BJ (cell line): ENCODE measurements around the gene CACNG3. TPM values are rescaled to one million over a fixed set of nuclear protein-coding genes. Genes with fewer than 3 reads are reported as not detected.

Experiments used
- CTCF ChIA-PET: fragments of 350-600 bp; formaldehyde crosslinking; extraction: SDS; loops from one replicate; lab custom pipeline; 2021; ENCODE audit warnings: antibody characterized with exemption, inconsistent platforms; lab: Yijun Ruan, JAX
- POLR2A ChIA-PET: fragments of 300-600 bp; sonication (Branson Sonifier 250); formaldehyde crosslinking; extraction: SDS; loops from one replicate; lab custom pipeline; 2021; ENCODE audit warnings: antibody characterized with exemption; lab: Charles Lee
- DNase-seq: peaks from one replicate; pipeline ENCODE4 v3.0.0-alpha.2; 2011; ENCODE audit warnings: low read depth
- H3K27me3 ChIP-seq: 2 replicates; pipeline ENCODE4 v1.6.0; 2011; ENCODE audit warnings: low read length; ENCODE audit not compliant: control insufficient read depth, insufficient read depth
- H3K36me3 ChIP-seq: 2 replicates; pipeline ENCODE4 v1.5.1; 2011; ENCODE audit warnings: low read length; ENCODE audit not compliant: control insufficient read depth, insufficient read depth
- H3K4me3 ChIP-seq: 2 replicates; pipeline ENCODE4 v1.5.1; 2011; ENCODE audit warnings: low read depth, mild to moderate bottlenecking, control low read depth, low read length
- polyA plus RNA-seq: library from polyadenylated mRNA; depleted of rRNA; stranded (reverse); fragments of >200 nt; gene quantifications from 2 replicates; pipeline ENCODE4 v1.2.3, GENCODE V29; 2011
- TF ChIP-seq, protein P1 (sequence below): IDR thresholded peaks from 2 replicates; pipeline ENCODE4 v1.5.1; 2011; ENCODE audit warnings: low read depth, mild to moderate bottlenecking, control low read depth, inconsistent platforms, low read length, moderate library complexity; ENCODE audit not compliant: insufficient read depth

CACNG3 gene
- polyA plus RNA-seq, 1 experiment = not detected

DNA sequence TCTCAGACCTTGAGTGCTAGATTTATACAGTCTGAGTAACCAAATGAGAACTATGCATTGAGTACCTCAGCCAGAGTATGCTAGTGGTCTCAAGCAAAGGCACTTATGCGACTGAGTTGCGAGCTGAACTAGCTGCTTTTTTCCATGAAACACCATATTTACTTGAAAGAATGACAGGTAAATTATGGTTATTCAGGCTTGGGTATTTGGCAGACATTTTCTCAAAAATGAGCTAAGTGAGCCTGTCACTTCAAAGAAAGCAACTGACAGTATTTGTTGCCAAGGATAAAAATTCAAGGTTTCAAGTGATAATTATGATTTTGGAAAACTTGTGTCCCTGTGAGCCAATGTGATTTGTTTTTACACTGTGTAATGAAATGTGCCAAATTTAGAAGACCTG lies 19.3 kb downstream of the CACNG3 start:
- no peak for DNase-seq
- H3K4me3 ChIP-seq = no peak overlapping the region
- ChIA-PET CTCF (no interaction called here), POLR2A (no interaction called here)
- H3K36me3 ChIP-seq = no peaks in the 10 kb centered on the region
- TF ChIP-seq, protein P1, sequence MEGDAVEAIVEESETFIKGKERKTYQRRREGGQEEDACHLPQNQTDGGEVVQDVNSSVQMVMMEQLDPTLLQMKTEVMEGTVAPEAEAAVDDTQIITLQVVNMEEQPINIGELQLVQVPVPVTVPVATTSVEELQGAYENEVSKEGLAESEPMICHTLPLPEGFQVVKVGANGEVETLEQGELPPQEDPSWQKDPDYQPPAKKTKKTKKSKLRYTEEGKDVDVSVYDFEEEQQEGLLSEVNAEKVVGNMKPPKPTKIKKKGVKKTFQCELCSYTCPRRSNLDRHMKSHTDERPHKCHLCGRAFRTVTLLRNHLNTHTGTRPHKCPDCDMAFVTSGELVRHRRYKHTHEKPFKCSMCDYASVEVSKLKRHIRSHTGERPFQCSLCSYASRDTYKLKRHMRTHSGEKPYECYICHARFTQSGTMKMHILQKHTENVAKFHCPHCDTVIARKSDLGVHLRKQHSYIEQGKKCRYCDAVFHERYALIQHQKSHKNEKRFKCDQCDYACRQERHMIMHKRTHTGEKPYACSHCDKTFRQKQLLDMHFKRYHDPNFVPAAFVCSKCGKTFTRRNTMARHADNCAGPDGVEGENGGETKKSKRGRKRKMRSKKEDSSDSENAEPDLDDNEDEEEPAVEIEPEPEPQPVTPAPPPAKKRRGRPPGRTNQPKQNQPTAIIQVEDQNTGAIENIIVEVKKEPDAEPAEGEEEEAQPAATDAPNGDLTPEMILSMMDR = no peak
- H3K27me3 ChIP-seq = no peaks in the 10 kb centered on the region

DNA sequence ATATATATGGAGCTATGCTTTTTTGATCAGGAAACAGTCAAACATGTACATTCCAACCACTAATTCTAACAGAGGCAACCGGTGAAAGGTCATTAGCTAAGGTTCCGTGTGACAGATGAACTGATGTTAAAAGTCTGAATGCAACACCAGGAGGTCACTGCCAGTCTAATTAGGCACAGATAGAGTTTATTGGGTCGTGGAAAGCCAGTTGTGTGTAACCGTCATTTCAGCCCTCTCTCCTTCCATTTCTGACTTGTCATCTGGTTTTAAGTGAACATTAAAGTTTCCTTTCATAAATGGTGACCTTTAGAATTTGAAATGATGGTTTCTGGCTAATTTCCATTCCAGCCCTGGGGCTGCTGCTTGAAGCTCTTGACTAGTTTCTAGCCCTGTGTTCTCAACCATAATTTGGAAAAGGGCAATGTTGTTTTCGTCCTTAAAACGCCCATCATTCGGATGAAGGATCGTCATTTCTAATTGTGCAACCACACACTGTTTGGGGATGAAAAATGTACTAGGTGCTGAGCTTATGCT lies 23.9 kb downstream of the CACNG3 start:
- POLR2A ChIA-PET = no interaction called here
- Histone ChIP-seq H3K36me3 (no peaks in the 10 kb centered on the region), H3K27me3 (no peaks in the 10 kb centered on the region), H3K4me3 (no peak overlapping the region)
- CTCF ChIA-PET = interaction anchor here (0.6 kb wide), 1 partner anchor 73 kb away, joined by 3 read pairs; no protein-coding TSS in a partner anchor
- no peak for DNase-seq
- TF ChIP-seq, protein P1 = no peak

DNA sequence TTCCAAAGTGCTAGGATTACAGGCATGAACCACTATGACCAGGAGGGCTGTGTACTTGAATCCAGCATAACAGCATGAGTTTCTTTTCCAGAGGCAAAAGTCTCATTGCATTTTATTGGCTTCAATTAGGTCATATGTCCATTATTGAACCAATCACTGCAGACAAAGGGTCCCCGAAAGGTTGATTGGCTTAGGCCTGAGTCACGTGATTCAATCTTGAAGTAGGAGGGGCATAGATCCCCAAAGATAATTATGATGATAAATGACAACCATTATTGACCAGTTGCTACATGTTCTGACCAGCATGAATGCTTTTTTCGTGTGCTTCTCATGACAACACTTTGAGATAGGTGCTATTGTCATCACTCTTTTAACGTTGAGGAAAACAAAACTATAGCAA lies 25.3 kb downstream of the CACNG3 start:
- Histone ChIP-seq H3K36me3 (no peaks in the 10 kb centered on the region), H3K27me3 (no peaks in the 10 kb centered on the region), H3K4me3 (no peak overlapping the region)
- DNase-seq = no peak
- POLR2A ChIA-PET = no interaction called here
- CTCF ChIA-PET = no interaction called here
- TF ChIP-seq, protein P1 = no peak

DNA sequence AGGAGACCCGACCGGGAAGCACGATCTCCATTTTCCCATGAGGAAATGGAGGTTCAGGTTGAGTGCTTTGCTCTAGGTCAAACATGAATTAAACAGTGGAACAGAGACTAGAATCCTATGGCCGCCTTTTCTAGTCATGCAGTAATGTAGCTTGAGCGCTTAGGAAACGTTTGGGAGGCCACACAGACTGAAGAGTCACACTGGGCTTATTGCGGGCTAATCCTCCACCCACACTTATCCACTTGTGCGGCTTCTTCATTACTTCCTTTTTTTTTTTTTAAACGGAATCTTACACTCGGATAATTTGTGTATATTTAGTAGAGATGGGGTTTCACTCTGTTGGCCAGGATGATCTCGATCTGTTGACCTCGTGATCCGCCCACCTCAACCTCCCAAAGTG lies 26.0 kb downstream of the CACNG3 start:
- Histone ChIP-seq H3K36me3 (no peaks in the 10 kb centered on the region), H3K27me3 (no peaks in the 10 kb centered on the region), H3K4me3 (no peak overlapping the region)
- POLR2A ChIA-PET = no interaction called here
- CTCF ChIA-PET = no interaction called here
- TF ChIP-seq, protein P1 = no peak
- no peak for DNase-seq

DNA sequence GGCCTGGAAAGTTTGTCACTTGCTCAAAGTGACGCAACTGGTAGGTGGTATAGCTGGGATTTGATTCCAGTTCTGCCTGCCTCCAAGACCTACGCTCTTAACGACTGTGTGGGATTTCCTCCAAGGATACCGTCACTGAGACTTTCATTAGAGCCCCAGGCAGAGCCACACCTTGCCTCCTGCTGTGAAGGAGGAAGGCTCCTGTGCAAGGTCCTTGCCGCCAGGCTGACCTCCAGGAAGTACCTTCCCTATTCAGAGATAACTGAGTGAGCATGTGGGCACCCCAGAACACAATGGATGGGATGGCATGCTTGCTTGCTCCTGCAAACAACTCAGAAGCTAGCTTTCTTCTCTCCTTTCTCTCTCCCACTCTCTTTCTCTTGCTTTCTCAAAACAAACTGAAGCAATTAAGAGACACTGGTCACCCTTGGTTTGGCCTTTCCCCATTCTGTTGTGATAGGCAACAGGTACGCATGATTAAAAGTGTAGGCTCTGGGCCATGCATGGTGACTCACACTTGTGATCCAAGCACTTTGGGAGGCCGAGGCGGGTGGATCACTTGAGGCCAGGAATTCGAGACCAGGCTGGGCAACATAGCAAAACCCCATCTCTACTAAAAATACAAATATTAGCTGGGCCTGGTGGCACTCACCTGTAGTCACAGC lies 30.7 kb downstream of the CACNG3 start:
- Histone ChIP-seq H3K4me3 (no peak overlapping the region), H3K27me3 (no peaks in the 10 kb centered on the region), H3K36me3 (no peaks in the 10 kb centered on the region)
- no peak for DNase-seq
- ChIA-PET CTCF (no interaction called here), POLR2A (no interaction called here)
- TF ChIP-seq, protein P1 = no peak
